Measurements from ENCODE around the gene FAM200C. TPM values are rescaled to one million over a fixed set of nuclear protein-coding genes. Genes with fewer than 3 reads are reported as not detected.

FAM200C gene
- total and polyA plus RNA-seq, 9 of the 15 experiments (the other 6 are each of a cell fraction or from before 2014, with no cell fraction given): 1.3 to 7.0 (median 1.8) TPM

GRCh38 chr5:160421625-160422258 lies 21.9 kb upstream of the FAM200C start, which contains the start of gene PTTG1 (continued):
- TF ChIP-seq GABPB2 (CRISPR knock-in tag; conservative IDR thresholded peaks at IDR 0.05): no peak
- TF ChIP-seq MNT (conservative IDR thresholded peaks at IDR 0.05): peak; percentile 61 to 77
- peak; percentile 95 for TF ChIP-seq EP400 (IDR thresholded peaks at IDR 0.05)
- TF ChIP-seq ARID3A (IDR thresholded peaks at IDR 0.05; ENCODE audit: borderline replicate concordance, low read depth, low read length): 0 out of 2 replicates have a peak, but pooled peaks have one; percentile 5
- TF ChIP-seq BDP1 (IDR thresholded peaks at IDR 0.05; ENCODE audit: insufficient read depth, insufficient read length): no peak
- TF ChIP-seq MGA (IDR thresholded peaks at IDR 0.05): peak; percentile 60; the same call in 1 of the 2 replicates
- no peak for TF ChIP-seq ZNF316 (IDR thresholded peaks at IDR 0.05)
- peak; percentile 55; the same call in 1 of the 2 replicates for TF ChIP-seq ZBTB7A (IDR thresholded peaks at IDR 0.05; ENCODE audit: borderline replicate concordance, control insufficient read depth, low read depth, low read length)
- TF ChIP-seq HDAC1 (IDR thresholded peaks at IDR 0.05): peak in 1 of 2 experiments; percentile 70; a peak in 1 of 4 replicates
- peak; percentile 78 for TF ChIP-seq POLR2H (tag; IDR thresholded peaks at IDR 0.05; ENCODE audit: low read depth)
- TF ChIP-seq ATF7 (IDR thresholded peaks at IDR 0.05): 0 out of 2 replicates have a peak, but pooled peaks have one; percentile 23
- peak; percentile 72 for TF ChIP-seq ZFX (CRISPR knock-in tag; IDR thresholded peaks at IDR 0.05)
- TF ChIP-seq POLR2B (IDR thresholded peaks at IDR 0.05; ENCODE audit: low read depth, partially characterized antibody): peak; percentile 87

Measured in K562 (cell line).